ENCODE data around the gene UBE2U.
"Not testable (repeated sequence)": the region's sequence is repeated elsewhere in the genome, so short reads cannot be mapped to it uniquely, and the experiment has no call there.

The UBE2U gene

DNA sequence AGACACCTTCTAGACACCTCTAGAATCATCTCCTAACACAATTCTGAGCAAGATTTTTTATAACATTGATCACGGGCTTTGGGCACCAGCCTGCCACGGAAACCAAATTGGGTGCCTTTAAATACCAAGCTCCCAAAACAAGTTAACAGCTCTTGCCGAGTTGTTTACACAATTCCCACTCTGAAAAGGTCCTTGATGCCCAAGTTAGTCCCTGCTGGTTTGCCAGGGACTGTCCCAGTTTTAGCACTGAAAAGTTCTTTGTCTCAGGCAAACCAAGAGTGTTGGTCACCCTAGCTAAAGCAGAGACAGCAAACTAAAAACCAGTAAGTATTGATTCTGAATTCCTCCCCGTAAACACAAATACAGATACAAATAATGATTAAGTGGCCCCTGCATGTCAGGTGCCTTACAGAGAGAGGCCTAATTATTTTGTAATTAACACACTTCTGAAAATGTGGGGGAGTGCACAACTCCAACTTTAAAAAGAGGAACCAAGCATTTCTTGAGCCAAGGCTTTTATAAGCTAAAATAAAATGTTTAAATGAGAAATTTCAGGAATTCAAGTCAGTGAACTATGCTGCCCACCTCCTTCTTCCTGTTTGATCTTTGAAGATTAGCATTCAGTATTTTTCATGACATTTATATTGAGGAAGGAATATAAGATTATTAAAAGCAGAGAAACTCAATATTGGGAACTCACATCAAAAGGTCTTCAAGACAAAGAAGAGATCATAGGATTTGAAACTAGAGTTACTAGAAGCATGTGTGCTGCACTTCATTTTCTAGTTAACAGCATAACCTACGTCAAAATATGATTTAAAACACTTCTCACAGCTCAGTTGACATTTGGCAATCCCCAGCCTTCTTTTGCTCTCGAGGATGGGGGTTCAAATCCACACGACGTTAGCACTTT, 9.0 kb upstream of the UBE2U start:
- DNase-seq = no peak

DNA sequence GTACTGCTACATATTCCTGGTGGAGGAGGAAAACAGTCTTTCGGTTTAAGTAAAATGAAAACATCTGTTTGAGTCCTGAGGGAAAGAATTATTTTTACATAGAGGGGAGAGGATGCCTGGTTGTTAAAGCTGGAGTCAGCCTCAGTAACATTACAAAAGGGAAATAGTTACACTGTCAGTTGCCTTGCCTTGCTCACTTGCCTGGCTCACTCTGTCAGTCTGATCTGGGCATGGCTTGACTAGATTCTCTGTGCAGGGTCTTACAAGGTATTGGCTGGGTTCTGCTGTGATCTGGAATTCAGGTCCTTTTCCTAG, 8.4 kb upstream of the UBE2U start:
- no peak for DNase-seq

- DNase-seq = no peak
Observed at GRCh38 chr1:64196074-64196870, 7.2 kb upstream of the UBE2U start.

DNA sequence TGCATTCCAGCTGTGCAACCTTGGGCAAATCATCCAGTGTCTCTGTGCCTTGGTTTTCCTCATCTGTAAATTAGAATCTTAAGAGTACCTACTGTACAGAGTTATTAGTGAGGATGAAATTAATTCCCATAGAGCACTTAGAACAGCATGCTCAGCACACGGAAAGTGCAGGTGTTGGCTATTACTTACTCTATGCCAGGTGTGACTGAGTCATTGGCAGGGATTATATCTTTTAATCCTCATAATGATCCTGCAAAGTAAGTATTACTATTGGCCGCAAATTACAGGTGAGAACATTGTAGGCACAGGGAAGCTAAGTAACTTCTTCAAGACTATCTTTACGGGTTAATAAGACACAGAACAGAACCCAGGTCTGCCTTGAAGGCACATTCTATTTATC, 6.3 kb upstream of the UBE2U start:
- DNase-seq = no peak

DNA sequence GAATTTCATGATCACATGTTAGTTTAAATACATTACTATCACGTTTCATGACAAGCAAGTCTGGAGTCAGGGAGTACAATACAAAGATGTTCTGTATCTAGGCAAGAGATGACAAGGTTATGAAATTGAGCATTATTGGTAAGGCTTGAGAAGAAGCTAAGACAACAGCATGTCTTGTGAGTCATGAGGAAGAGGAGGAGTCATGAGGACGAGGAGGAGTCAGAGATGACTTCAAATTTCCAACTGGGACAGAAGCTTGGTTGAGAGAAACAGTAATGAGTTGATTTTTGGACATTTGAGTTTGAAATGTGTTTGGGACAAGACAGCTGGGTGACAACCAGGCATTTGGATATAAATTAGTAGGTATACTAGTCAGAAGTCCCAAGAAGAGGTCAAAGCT, 4.3 kb upstream of the UBE2U start:
- no peak for DNase-seq

GRCh38 chr1:64200064-64200463, 3.4 kb upstream of the UBE2U start:
- no peak for DNase-seq

DNA sequence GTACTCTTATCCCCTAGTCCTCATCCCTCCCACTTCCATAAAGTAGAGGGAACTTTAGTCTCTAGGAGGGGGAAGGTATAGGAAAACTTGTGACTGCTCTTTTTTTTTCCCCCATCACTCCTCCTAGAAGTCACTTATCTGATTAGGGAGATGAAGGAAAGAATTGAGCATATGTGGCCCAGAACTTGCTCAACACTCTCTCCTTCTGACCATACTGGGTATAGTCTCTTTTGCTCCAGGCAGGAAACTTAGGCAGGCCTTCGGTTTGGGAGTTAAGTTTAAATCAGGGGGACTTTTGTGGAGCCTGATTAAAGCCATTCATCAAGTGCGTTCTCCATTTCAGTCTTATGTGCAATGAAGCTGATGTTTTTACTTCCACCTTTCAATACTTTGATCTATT, 5.8 kb downstream of the UBE2U start:
- no peak for DNase-seq

- no peak for DNase-seq
Observed at GRCh38 chr1:64212031-64212430, 8.6 kb downstream of the UBE2U start.

GRCh38 chr1:64215576-64215975, 12.2 kb downstream of the UBE2U start:
- no peak for DNase-seq

- no peak for DNase-seq
Observed at GRCh38 chr1:64220241-64220640, 16.8 kb downstream of the UBE2U start.

DNA sequence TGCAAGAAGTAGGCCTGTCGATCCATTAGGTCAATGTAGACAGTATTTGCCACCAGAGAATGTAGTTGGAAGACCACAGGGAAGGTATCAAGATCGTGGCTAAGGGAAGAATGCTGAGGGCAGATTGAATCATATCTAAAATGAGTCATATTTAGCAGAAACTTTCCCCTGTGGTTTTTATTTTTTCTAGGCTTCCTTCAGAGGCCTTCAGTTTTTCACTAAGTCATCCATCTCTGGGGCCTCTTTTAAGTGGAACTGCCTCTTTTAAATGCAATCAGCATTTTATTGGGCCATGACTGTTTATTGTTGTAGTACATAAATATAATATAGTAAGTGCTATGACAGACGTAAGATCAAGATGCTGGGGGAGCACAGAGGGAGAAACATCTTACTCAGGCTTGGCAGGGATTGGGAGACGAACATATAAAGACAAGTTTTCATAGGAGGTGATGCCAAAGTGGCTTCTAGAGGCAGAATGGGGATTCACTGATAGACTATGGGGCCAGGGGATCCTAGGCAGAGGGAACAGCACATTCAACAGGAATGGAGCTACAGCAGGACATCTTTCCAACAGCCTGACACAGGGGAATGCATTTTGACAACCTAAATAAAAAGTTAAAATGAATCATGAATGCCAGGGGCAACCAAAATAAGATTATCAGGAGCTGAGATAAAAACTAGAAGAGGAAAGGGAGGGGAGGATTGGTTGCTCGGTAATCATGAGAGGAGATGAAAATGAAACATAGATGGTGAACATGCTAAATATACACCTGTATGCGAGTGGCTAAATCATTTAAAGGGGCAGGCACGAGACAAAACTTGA, 20.1 kb downstream of the UBE2U start:
- DNase-seq = no peak

DNA sequence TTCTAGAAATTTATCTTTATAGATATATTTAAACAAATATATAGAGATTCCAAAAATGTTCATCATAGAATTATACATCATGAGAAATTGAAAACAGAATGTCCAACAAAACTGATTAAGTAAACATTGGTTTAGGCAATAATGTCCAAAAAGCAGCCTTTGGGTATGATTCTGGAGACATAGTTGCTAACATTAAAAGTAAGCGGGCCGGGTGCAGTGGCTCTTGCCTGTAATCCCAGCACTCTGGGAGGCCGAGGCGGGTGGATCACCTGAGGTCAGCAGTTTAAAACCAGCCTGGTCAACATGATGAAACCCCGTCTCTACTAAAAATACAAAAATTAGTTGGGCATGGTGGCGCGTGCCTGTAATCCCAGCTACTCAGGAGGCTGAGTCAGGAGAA, 20.8 kb downstream of the UBE2U start:
- DNase-seq = not testable (repeated sequence)

- DNase-seq = no peak
Observed at GRCh38 chr1:64228167-64228957, 24.9 kb downstream of the UBE2U start.

- DNase-seq = no peak
Observed at GRCh38 chr1:64229307-64229706, 25.9 kb downstream of the UBE2U start.

DNA sequence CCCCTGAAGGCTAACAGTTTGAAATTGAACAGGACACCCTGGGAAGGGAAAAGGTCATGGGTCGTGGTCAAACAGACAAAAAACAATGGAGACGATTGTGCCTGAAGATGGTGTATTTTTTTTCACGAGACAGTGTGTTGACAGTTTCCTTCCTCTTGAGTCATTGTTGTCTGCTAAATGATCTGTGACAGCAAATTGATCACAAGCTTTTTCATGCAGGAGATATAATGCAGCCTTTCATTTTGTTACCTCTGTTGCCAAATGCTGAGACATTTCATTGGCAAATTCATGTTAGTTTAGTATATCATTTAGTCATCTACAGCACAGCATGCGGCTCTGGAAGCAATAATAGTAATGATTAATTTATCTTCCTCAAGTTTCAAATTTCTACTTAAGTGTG, 27.7 kb downstream of the UBE2U start:
- DNase-seq = no peak

DNA sequence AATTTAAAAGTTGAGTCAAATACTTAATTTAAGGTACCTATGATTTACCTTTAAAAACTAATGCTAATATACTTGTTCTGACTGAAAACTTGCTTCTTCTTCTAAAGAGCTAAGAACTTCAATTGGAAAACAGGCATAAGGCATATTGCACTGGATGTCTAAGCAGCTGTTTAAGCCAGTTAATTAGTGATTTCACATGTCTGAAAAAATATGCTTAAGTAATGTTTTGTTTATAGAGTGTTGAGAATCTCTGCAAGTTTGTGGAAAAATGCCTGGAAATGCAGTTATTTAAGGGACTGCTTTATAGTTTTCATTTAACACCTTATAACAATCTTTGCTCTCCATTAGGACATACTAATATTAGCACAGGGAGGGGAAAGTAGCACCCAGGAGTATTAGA, 28.2 kb downstream of the UBE2U start:
- DNase-seq = no peak

DNA sequence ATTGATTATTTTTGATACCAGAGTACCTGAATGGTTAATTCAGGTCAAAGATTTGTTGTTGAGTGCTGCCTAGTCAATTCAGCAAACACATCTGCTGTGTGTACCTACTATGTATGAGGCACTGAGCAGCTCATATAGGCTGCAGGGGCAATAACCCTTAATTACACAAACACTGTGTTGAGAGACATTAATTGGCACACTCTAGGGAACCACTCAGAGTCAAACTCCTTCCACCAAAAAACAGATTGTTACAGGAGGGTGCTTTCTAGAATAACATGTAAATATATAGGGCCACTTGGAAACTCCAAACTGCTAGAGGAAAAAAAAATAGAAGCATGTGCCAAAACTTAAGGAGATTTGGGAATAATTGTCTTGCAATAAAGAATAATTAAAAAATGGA, 31.3 kb downstream of the UBE2U start:
- no peak for DNase-seq

DNA sequence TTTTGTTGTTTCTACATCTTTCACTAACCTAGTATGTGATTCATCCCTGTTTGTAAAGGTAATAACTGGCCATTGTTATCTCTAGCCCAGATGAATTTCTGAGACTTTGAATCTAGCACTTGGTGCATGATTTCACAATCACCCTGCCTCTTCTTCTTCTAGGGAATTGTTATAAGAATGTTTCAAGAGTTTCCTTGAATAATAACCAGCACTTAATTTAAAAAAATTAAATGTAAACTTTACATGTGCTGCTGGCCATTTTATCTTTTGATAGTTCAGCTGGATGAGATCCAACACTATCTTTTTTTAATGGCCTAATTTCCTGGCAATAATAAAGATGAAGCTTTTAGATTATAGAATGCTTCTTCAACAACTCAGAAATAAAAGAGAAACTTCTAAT, 31.8 kb downstream of the UBE2U start:
- DNase-seq = no peak

DNA sequence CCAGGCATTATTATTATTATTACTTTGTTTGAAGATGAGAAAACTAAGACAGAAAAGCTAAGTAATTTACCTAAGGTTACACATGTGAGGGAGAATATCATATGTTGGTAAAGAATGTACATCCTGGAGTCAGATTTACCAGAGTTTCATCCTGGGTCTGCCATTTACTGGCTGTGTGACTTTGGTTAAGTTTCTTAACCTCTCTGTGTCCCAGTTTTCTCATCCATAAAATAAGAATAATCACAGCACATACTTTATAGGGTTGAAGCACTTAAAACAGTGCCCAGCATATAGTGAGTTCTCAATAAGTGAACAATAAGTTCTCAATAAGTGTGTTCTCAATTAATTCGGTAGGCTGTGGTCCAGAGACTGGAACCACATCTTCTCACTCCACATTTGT, 32.5 kb downstream of the UBE2U start:
- no peak for DNase-seq

- DNase-seq = no peak
Observed at GRCh38 chr1:64236541-64236954, 33.1 kb downstream of the UBE2U start.

- not testable (repeated sequence) for DNase-seq
Observed at GRCh38 chr1:64239519-64239918, 36.1 kb downstream of the UBE2U start.

DNA sequence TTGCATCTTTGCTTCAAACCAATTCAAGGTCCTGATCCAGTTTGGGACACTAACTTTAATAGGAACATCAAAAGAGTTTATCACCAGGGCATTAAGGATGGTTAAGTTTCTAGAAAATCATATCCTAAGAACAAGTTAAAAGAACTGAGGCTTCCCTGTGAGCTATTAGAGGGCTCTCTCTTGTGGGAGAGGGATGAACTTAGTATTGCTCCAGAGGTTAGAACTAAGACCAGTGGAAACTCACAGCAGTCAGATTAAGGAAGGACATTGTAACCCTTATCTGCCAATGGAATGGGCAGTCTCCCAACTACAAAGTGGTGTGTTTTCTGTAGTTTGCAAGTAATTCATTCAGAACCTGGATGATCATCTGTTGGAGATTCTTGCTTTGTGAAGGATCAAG, 36.8 kb downstream of the UBE2U start:
- DNase-seq = no peak

DNA sequence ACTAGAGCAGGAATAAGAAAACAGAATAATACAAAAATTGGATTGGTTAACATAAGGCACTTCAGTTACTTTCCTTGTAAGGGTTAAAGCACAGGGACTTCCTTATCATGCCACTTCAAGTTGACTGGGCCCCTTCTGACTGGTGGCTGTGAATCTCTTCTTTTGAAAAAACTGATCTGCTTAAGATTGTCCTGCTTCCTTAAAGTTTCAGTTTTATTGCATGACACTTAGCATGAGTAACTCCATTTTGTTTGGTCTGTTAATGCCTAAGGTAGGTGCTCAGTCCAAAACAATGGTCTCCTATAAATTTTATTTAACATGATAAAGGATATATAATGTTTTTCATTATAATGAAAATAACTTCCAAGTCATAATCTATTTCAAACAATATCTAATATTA, 37.6 kb downstream of the UBE2U start:
- DNase-seq = no peak

All from NCI-H2227 treated with DMSO at 0.1 percent for 48 hours (cell line).